ENCODE results near the gene RAPGEF4.
A peak's percentile ranks its signal among the peaks of the same experiment; 100 is the strongest.

Gene RAPGEF4

DNA sequence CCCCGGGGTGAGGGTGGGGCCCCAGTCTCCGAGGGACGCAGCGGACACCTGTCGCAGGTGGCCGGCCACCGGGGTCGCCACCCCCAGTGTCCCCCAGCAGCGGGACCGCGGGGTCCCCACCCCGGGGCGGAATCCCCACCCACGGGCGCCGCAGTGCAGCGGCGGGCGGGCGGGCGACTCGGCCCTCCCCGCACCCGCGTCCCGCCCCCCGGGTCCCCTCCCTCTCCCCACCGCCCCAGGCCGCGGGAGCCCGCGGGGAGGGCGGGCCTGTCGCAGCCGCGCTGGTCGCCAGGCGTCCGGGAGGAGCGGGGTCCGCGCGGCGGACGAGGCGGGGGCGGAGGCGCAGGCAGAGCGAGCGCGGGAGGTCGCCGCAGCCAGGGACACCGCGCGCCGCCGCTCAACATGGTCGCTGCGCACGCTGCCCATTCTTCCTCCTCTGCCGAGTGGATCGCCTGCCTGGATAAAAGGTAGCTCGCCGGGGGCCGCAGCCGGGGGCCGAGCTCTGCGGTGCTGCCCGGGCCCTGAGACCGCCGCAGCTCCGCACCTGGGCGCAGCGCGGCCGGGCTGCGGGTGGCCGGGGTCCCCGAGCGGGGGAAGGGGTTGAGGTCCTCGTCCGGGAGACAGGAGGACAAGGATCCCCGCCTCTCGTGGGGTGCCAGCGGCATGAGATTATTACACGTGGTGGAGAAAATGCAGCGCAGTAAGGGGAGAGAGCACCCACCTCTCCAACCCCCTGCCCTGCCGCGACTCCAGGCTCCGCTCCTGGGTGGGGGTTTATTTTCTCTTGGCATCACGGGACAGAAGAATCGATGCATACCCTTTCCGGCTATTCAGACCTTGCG, at the start of gene RAPGEF4:
TSS of gene RAPGEF4 (plus strand) at position 264 of the 842 bp plus-strand sequence. CDS start at position 403, 139 bp downstream.
- Histone ChIP-seq H3K9ac (ENCODE audit: low read length in 2 of 2) (no peak within 1 kb of the TSS), H3K4me1 (ENCODE audit: control insufficient read depth, insufficient read depth, low read length) (peaks cover 11% of the 10 kb centered on the region), H3K27me3 (ENCODE audit: control insufficient read depth in 1 of 2, insufficient read depth in 2 of 2, low read length in 2 of 2) (peaks cover 18 to 22% of the 10 kb centered on the region in 2 donors), H3K9me3 (ENCODE audit: control insufficient read depth in 2 of 2, low read length in 2 of 2) (no peaks in the 10 kb centered on the region), H3K27ac (ENCODE audit: low read length) (no peak within 1 kb of the TSS), H3K36me3 (ENCODE audit: control insufficient read depth in 2 of 2, insufficient read depth in 2 of 2, low read length in 2 of 2) (no peaks in the 10 kb centered on the region), H3K4me3 (ENCODE audit: low read length in 2 of 2) (peak within 1 kb of the TSS; percentile 22 to 58)

DNA sequence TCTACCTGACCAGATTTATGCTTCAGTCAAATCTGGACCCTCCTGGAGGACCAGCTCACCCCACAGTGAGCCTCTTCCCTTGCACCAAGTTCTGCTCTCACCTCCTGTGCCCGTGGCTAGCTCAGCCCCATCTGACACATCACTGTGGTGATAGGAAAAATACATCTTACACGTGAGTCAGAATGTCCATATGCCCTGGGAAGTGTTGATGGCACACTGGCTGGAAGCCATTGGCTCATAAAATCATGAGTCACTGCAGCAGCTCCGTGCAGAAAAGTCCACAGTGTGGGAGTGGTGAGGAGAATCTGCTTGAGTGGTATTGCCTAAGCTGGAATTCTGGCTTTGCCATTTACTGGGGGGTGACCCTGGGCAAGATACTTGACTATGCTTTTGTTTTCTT, 42.6 kb upstream of the RAPGEF4 start:
- Histone ChIP-seq H3K36me3 (ENCODE audit: control insufficient read depth in 2 of 2, insufficient read depth in 2 of 2, low read length in 2 of 2) (no peaks in the 10 kb centered on the region), H3K4me1 (ENCODE audit: control insufficient read depth, insufficient read depth, low read length) (peaks cover 4% of the 10 kb centered on the region), H3K27ac (ENCODE audit: low read length) (no peak overlapping the region), H3K9ac (ENCODE audit: low read length in 2 of 2) (no peak overlapping the region), H3K27me3 (ENCODE audit: control insufficient read depth in 1 of 2, insufficient read depth in 2 of 2, low read length in 2 of 2) (no peaks in the 10 kb centered on the region), H3K4me3 (ENCODE audit: low read length in 2 of 2) (no peak overlapping the region), H3K9me3 (ENCODE audit: control insufficient read depth in 2 of 2, low read length in 2 of 2) (no peaks in the 10 kb centered on the region)

DNA sequence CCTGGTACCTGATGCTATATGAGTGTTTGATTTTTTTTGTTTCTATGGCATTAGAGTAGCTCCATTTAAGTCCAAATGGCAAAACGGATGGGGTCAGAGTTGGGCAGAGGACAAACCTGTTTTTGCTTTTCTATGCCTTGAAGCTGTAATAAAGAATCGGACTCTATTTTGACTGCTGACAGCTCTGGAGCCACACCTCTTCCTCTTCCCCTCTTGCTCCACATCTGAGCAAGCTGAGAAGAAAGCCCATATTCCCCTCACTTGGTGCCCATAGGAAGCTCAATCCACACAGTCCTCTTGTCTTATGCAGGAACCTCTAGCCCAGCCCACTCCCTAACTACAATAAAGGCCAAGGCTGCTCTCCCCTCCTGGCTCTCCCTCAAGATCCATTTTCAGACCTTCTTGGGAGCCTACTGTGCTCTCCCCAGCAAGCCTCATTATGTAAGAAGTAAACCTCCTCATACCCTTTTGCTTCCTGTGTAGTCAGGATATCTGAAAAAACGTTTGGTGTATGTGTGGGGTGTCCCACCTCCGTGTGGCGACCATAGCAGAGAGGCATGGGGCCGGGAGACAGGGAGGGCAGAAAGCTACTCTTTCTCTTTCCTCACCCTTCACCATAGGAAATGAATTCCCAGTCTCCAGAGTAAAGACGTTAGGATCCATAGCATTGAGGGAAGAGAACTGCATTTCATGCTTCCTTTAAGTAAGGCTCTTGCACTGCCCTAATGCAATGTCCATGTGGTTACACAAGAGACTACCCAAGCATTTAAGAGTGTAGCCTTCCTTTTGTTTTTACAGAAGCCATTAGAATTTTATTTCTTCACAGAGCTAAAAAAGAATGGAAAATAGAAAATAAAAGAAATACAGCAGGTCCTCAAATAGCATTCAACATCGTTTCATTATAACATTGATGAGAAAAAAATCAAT, 41.9 kb upstream of the RAPGEF4 start:
- Histone ChIP-seq H3K9ac (ENCODE audit: low read length in 2 of 2) (no peak overlapping the region), H3K4me1 (ENCODE audit: control insufficient read depth, insufficient read depth, low read length) (peaks cover 4% of the 10 kb centered on the region)

DNA sequence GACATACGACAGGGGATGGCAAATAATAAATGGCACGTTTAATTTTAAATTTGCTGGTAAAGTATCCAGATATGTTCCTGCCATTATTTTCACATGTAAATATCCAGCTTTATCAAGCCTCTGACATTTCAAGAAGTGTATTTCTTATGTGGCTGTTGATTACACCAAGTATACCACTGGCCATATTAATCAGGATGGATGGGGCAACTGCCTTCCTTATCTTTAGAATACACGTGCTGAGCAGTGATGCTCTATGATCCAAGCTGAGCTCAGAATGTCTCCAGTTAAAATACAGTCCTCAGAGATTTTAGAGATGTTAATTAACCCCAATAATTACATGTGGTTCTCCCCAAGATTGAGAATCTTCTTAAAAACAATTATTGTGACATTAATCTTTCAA, 38.3 kb upstream of the RAPGEF4 start:
- Histone ChIP-seq H3K36me3 (ENCODE audit: control insufficient read depth in 2 of 2, insufficient read depth in 2 of 2, low read length in 2 of 2) (no peaks in the 10 kb centered on the region), H3K9ac (ENCODE audit: low read length in 2 of 2) (no peak overlapping the region), H3K27ac (ENCODE audit: low read length) (no peak overlapping the region), H3K4me1 (ENCODE audit: control insufficient read depth, insufficient read depth, low read length) (peaks cover 4% of the 10 kb centered on the region), H3K27me3 (ENCODE audit: control insufficient read depth in 1 of 2, insufficient read depth in 2 of 2, low read length in 2 of 2) (no peaks in the 10 kb centered on the region), H3K4me3 (ENCODE audit: low read length in 2 of 2) (no peak overlapping the region), H3K9me3 (ENCODE audit: control insufficient read depth in 2 of 2, low read length in 2 of 2) (no peaks in the 10 kb centered on the region)

More for the DNA sequence above, 41.9 kb upstream of the RAPGEF4 start:
- Histone ChIP-seq H3K27ac (ENCODE audit: low read length) (no peak overlapping the region), H3K36me3 (ENCODE audit: control insufficient read depth in 2 of 2, insufficient read depth in 2 of 2, low read length in 2 of 2) (no peaks in the 10 kb centered on the region), H3K4me3 (ENCODE audit: low read length in 2 of 2) (no peak overlapping the region), H3K27me3 (ENCODE audit: control insufficient read depth in 1 of 2, insufficient read depth in 2 of 2, low read length in 2 of 2) (no peaks in the 10 kb centered on the region), H3K9me3 (ENCODE audit: control insufficient read depth in 2 of 2, low read length in 2 of 2) (no peaks in the 10 kb centered on the region)

DNA sequence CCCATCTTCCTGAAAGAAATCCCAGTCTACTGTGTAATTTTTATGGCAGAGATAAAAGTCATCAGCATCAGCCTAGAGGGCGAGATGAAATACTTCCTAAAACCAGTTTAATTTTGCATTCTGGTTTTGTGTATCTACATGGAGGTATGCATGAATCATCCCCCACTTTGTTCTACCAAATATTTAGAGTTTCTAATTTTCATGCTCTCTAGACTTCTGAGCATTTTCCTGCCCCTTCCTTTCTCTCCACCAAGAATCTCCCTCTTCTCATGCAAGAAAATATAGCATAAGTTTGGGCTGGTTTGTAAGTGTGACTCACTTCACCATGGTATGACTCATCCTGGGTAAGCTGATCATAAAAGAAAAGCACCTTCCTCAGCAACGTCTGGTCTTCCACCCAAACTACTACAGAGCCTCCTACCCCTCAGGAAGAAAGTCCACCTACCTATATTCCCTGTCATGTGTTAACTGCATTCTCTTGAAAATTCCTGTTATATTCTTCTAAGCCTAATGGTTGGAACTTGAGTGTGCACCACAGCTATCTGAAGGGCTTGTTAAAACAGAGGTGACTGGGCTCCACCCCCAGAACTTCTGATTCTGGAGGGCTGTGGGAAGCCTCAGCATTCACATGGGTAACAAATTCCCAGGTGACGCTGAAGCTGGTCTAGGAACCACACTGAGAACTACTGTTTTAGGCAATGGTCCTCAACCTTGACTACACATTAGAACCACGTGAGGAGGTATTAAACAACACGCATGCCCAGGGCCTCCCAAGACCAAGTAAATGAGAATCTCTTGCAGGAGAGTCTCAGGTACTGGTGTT, 37.4 kb upstream of the RAPGEF4 start:
- no peak overlapping the region for H3K27ac ChIP-seq (ENCODE audit: low read length)
- H3K27me3 ChIP-seq (ENCODE audit: control insufficient read depth in 1 of 2, insufficient read depth in 2 of 2, low read length in 2 of 2) = no peaks in the 10 kb centered on the region
- H3K9me3 ChIP-seq (ENCODE audit: control insufficient read depth in 2 of 2, low read length in 2 of 2) = no peaks in the 10 kb centered on the region

DNA sequence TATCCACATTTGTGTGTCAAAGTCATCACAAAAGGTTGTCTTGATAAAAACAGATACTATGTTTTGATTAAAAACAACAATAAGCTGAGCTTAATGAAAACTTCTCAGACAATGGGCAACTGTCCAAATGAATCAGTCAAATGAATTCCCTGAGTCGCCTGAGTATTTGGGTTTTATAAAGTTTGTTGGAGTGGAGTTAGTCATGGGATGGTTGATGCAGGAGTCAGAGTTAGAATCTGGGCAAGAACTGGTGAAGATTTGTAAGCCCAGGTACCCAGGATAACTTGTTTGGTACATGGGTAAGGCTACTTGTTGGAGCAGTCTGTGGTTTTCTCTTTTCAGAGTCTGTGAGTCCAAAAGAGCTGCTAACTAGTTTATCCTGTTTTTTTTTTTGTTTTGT, 34.4 kb upstream of the RAPGEF4 start:
- Histone ChIP-seq H3K36me3 (ENCODE audit: control insufficient read depth in 2 of 2, insufficient read depth in 2 of 2, low read length in 2 of 2) (no peaks in the 10 kb centered on the region), H3K9ac (ENCODE audit: low read length in 2 of 2) (no peak overlapping the region), H3K9me3 (ENCODE audit: control insufficient read depth in 2 of 2, low read length in 2 of 2) (no peaks in the 10 kb centered on the region), H3K27ac (ENCODE audit: low read length) (no peak overlapping the region), H3K27me3 (ENCODE audit: control insufficient read depth in 1 of 2, insufficient read depth in 2 of 2, low read length in 2 of 2) (no peaks in the 10 kb centered on the region), H3K4me1 (ENCODE audit: control insufficient read depth, insufficient read depth, low read length) (no peaks in the 10 kb centered on the region), H3K4me3 (ENCODE audit: low read length in 2 of 2) (no peak overlapping the region)

More for the DNA sequence above, 37.4 kb upstream of the RAPGEF4 start:
- peaks cover under 1% of the 10 kb centered on the region for H3K4me1 ChIP-seq (ENCODE audit: control insufficient read depth, insufficient read depth, low read length)
- H3K4me3 ChIP-seq (ENCODE audit: low read length in 2 of 2) = no peak overlapping the region
- no peak overlapping the region for H3K9ac ChIP-seq (ENCODE audit: low read length in 2 of 2)
- H3K36me3 ChIP-seq (ENCODE audit: control insufficient read depth in 2 of 2, insufficient read depth in 2 of 2, low read length in 2 of 2) = no peaks in the 10 kb centered on the region

DNA sequence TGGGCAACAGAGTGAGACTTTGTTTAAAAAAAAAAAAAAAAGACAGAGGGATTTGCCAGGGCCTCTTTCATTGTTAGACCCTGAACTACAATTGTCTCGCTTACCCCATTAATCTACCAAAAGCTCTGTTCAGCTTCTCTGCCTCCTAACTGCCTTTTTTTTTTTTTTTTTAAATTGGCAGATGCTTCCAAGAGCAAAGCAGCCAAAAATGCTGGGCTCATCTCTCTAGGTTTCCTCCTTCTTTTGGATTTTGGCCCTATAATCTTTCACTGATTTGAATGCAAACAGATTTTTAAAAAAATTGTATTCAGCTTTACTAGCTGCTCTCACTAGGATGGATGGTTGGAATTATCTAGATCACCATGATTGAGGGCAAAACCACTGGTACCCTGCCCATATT, 33.2 kb upstream of the RAPGEF4 start:
- no peaks in the 10 kb centered on the region for H3K4me1 ChIP-seq (ENCODE audit: control insufficient read depth, insufficient read depth, low read length)
- H3K27me3 ChIP-seq (ENCODE audit: control insufficient read depth in 1 of 2, insufficient read depth in 2 of 2, low read length in 2 of 2) = peaks cover 0 to 6% of the 10 kb centered on the region in 2 donors
- H3K9ac ChIP-seq (ENCODE audit: low read length in 2 of 2) = no peak overlapping the region
- H3K4me3 ChIP-seq (ENCODE audit: low read length in 2 of 2) = no peak overlapping the region
- H3K27ac ChIP-seq (ENCODE audit: low read length) = no peak overlapping the region
- no peaks in the 10 kb centered on the region for H3K36me3 ChIP-seq (ENCODE audit: control insufficient read depth in 2 of 2, insufficient read depth in 2 of 2, low read length in 2 of 2)
- no peaks in the 10 kb centered on the region for H3K9me3 ChIP-seq (ENCODE audit: control insufficient read depth in 2 of 2, low read length in 2 of 2)

DNA sequence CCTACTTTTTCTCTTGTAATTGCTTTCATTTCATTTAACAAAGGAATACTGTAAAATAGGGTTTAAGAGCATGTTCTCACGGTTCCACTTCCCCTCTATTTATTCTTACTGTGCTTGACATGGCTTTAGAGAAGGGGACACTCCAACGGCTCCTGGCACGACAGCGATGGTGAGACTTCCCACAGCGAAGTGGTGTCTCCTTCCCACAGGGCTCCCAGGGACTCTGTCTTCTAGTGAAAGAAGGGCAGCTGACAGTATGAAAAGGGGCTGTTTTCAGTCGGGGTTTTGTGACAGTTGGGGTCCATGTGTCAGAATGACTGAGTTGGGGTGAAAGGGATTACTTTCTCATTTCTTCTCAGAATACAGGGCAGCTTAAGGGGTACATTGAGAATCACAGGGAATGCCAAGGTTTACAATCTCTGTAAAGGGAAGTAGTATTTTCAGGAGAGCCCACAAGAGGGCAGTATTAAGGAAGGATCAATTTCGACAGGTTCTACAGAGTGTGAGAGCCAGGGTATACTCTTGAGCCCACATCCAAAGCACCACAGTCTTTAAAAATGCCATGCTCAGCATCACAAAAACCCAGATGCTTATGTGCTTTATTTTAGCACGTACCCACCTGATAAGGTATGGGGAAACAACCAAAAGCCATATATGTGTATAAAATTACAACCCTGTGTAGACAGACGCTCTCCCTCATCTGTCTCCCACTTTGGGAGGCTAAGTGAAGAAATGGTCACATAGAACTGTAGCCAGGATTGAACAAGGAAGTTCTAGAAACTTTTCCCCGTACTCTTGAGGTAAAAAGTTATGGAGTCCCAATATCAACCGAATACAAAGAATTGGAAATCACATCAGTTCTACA, 31.3 kb upstream of the RAPGEF4 start:
- Histone ChIP-seq H3K9me3 (ENCODE audit: control insufficient read depth in 2 of 2, low read length in 2 of 2) (no peaks in the 10 kb centered on the region), H3K27ac (ENCODE audit: low read length) (no peak overlapping the region), H3K36me3 (ENCODE audit: control insufficient read depth in 2 of 2, insufficient read depth in 2 of 2, low read length in 2 of 2) (no peaks in the 10 kb centered on the region), H3K9ac (ENCODE audit: low read length in 2 of 2) (no peak overlapping the region), H3K4me1 (ENCODE audit: control insufficient read depth, insufficient read depth, low read length) (no peaks in the 10 kb centered on the region), H3K4me3 (ENCODE audit: low read length in 2 of 2) (no peak overlapping the region), H3K27me3 (ENCODE audit: control insufficient read depth in 1 of 2, insufficient read depth in 2 of 2, low read length in 2 of 2) (peaks cover 0 to 6% of the 10 kb centered on the region in 2 donors)

DNA sequence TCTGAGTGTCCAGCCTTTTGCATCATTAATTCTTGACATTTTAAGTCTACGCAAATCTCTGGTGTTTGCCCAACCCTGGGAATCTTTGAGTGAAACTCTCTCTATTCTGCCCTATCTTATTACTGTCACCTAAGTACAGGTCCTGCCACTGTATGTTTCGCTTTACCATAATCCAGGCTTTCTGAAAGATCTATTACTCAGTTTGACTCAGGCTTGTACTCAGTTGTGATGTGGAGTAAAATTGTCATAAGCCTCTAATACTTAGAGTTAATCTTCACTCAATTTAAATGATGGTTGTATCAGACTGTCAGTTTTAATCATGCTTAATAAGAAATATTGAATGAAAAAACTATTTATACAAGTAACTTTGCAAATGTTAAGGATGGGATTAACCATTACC, 30.3 kb upstream of the RAPGEF4 start:
- Histone ChIP-seq H3K9ac (ENCODE audit: low read length in 2 of 2) (no peak overlapping the region), H3K27ac (ENCODE audit: low read length) (no peak overlapping the region), H3K27me3 (ENCODE audit: control insufficient read depth in 1 of 2, insufficient read depth in 2 of 2, low read length in 2 of 2) (peaks cover 0 to 6% of the 10 kb centered on the region in 2 donors), H3K4me3 (ENCODE audit: low read length in 2 of 2) (no peak overlapping the region), H3K9me3 (ENCODE audit: control insufficient read depth in 2 of 2, low read length in 2 of 2) (no peaks in the 10 kb centered on the region), H3K4me1 (ENCODE audit: control insufficient read depth, insufficient read depth, low read length) (no peaks in the 10 kb centered on the region), H3K36me3 (ENCODE audit: control insufficient read depth in 2 of 2, insufficient read depth in 2 of 2, low read length in 2 of 2) (no peaks in the 10 kb centered on the region)

Measured in stomach smooth muscle (tissue), 2 donors.